Esophagus squamous epithelium (tissue), 4 donors: ENCODE results near the gene TRMT10B.

Experiments used
- CTCF ChIP-seq, 6 experiments: fragments of 450-650 bp in 4 of 6; fragments of 200-600 bp in 2 of 6; sonication (generic) in 2 of 6; IDR thresholded peaks; one replicate each; pipeline ENCODE4 v1.5.1; 2016 to 2019; ENCODE audit warnings: antibody characterized with exemption in 6 of 6, mild to moderate bottlenecking in 4 of 6, moderate library complexity in 4 of 6
- POLR2A ChIP-seq, 4 donors: fragments of 450-650 bp; IDR thresholded peaks; one replicate each; pipeline ENCODE4 v1.6.1; 2017; ENCODE audit warnings: antibody characterized with exemption in 4 of 4, mild to moderate bottlenecking in 4 of 4, moderate library complexity in 3 of 4

DNA sequence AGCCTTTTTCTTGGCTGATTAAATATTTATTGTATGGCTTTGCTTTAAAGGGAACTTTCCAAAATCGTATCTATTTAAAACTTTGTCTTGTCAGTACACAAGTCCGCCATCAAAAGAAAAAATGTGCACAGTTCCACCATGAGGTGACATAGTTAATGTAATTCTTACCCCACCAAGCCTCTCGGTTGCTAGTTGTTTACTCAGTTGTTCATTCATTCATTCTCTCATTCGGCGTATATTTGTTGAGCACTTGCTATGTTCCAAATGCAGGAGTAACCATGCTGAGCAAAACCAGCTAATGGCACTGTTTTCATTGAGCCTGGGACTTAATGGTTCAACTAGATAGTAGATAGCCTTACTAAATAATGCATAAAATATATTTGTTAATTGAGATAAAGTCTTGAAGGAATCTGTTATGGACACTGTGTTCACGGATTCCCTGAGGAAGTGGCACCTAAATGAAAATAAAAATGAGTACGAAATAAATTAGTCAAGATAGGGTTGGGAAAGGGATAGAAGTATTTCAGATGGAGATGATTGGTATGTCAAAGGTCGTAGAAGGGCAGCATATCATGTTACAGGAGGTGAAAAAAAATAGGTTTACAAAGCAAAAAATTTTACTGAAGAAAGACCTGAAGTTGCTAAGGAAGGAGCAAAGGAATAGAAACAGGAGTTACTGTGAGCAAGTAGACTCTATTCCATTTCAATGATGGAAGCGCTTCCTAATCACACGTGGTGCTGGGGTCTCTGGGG lies 48.5 kb downstream of the TRMT10B start:
- no peak for TF ChIP-seq POLR2A (IDR thresholded peaks at IDR 0.05)
- no peak for TF ChIP-seq CTCF (IDR thresholded peaks at IDR 0.05)
